GM23248 (cell line): ENCODE measurements around the gene ARHGEF4. TPM values are rescaled to one million over a fixed set of nuclear protein-coding genes. Genes with fewer than 3 reads are reported as not detected.

Experiments
- DNase-seq: peaks from one replicate; pipeline ENCODE4 v3.0.0-alpha.2; 2015
- H2AFZ ChIP-seq: fragments of 200-600 bp; sonication (generic); 2 replicates; pipeline ENCODE4 v1.6.1; 2016; ENCODE audit warnings: antibody characterized with exemption
- H3F3A ChIP-seq: fragments of 200-600 bp; sonication (generic); 2 replicates; pipeline ENCODE4 v1.6.1; 2016; ENCODE audit warnings: mild to moderate bottlenecking, antibody characterized with exemption, mixed run types; ENCODE audit not compliant: insufficient read depth
- H3K27ac ChIP-seq: fragments of 200-600 bp; sonication (generic); 2 replicates; pipeline ENCODE4 v1.5.1; 2016; ENCODE audit warnings: mild to moderate bottlenecking
- H3K27me3 ChIP-seq: fragments of 200-600 bp; sonication (generic); replicated peaks from 2 replicates; pipeline ENCODE4 v1.6.1; 2016; ENCODE audit warnings: mild to moderate bottlenecking; ENCODE audit not compliant: insufficient read depth
- H3K36me3 ChIP-seq: fragments of 200-600 bp; sonication (generic); 2 replicates; pipeline ENCODE4 v1.6.1; 2016; ENCODE audit warnings: low read depth, mild to moderate bottlenecking
- H3K4me1 ChIP-seq: fragments of 200-600 bp; sonication (generic); 2 replicates; pipeline ENCODE4 v1.6.1; 2016; ENCODE audit warnings: mild to moderate bottlenecking; ENCODE audit not compliant: insufficient read depth
- H3K4me2 ChIP-seq: fragments of 200-600 bp; sonication (generic); one replicate; pipeline ENCODE4 v1.6.1; 2016; ENCODE audit warnings: mild to moderate bottlenecking; ENCODE audit not compliant: unreplicated experiment
- H3K4me3 ChIP-seq: fragments of 200-600 bp; sonication (generic); 2 replicates; pipeline ENCODE4 v1.5.1; 2016; ENCODE audit warnings: mild to moderate bottlenecking
- H3K79me2 ChIP-seq: fragments of 200-600 bp; sonication (generic); 2 replicates; pipeline ENCODE4 v1.6.1; 2016; ENCODE audit warnings: mild to moderate bottlenecking; ENCODE audit not compliant: insufficient read depth
- H3K9ac ChIP-seq: fragments of 200-600 bp; sonication (generic); 2 replicates; pipeline ENCODE4 v1.6.1; 2016; ENCODE audit warnings: mild to moderate bottlenecking
- H3K9me2 ChIP-seq: fragments of 200-600 bp; sonication (generic); 2 replicates; pipeline ENCODE4 v1.6.1; 2016; ENCODE audit warnings: mixed run types, mild to moderate bottlenecking, moderate library complexity; ENCODE audit not compliant: insufficient read depth
- H3K9me3 ChIP-seq: fragments of 200-600 bp; sonication (generic); one replicate; pipeline ENCODE4 v1.6.1; 2017; ENCODE audit warnings: low read depth
- H4K20me1 ChIP-seq: fragments of 200-600 bp; sonication (generic); 2 replicates; pipeline ENCODE4 v1.6.0; 2016; ENCODE audit not compliant: insufficient read depth
- EZH2 ChIP-seq: fragments of 200-600 bp; sonication (generic); IDR thresholded peaks from 2 replicates; pipeline ENCODE4 v1.6.1; 2018; ENCODE audit warnings: antibody characterized with exemption, mild to moderate bottlenecking; ENCODE audit not compliant: insufficient read depth, poor library complexity, severe bottlenecking
- EZH2phosphoT487 ChIP-seq: fragments of 200-600 bp; sonication (generic); IDR thresholded peaks from 2 replicates; pipeline ENCODE4 v1.6.1; 2018; ENCODE audit warnings: antibody characterized with exemption, moderate library complexity, mild to moderate bottlenecking, low read depth; ENCODE audit not compliant: insufficient read depth
- WGBS, 2 experiments: methylation state at CpG; one replicate each; pipeline ENCODE4 v1.1.6; 2015 to 2017; ENCODE audit warnings: low lambda C conversion rate in 2 of 2, low coverage in 1 of 2; ENCODE audit errors: missing lambda C conversion rate in 2 of 2; 5-methylcytosine and 5-hydroxymethylcytosine counted together
- in situ Hi-C: fragments of 300-500 bp; cut with MboI; formaldehyde crosslinking; loops from 2 replicates; pipeline ENCODE4 v1.15.0; 2020
- polyA plus RNA-seq: library from polyadenylated mRNA; unstranded; fragments of >200 nt; fragmentation: Nextera tagmentation; extraction: Ambion mirVana; gene quantifications from 2 replicates; pipeline ENCODE4 v1.2.1, GENCODE V29; 2016
- total RNA-seq: library from RNA; depleted of rRNA; stranded (reverse); fragments of >200 nt; shearing (Covaris generic); gene quantifications from 2 replicates; pipeline ENCODE4 v1.2.3, GENCODE V29; 2014

The ARHGEF4 gene
- total and polyA plus RNA-seq, 2 experiments from 2014 or later = 7.4 to 26.0 TPM

GRCh38 chr2:131046028-131046917 is 209.6 kb downstream of the ARHGEF4 start:
- no peak for TF ChIP-seq EZH2
- TF ChIP-seq EZH2phosphoT487 = no peak
- no peaks in the 10 kb centered on the region for H3K9me2 ChIP-seq
- no peak overlapping the region for H3K27ac ChIP-seq
- no peak overlapping the region for H3K9ac ChIP-seq
- no peak overlapping the region for H3K4me2 ChIP-seq
- no peaks in the 10 kb centered on the region for H3K9me3 ChIP-seq
- H3K27me3 ChIP-seq = no peaks in the 10 kb centered on the region
- no peak overlapping the region for H2AFZ ChIP-seq
- 83% methylated on average over 29 to 32 of the region's 32 CpGs for WGBS, 2 experiments
- H4K20me1 ChIP-seq = no peaks in the 10 kb centered on the region
- H3K79me2 ChIP-seq = peaks cover 19% of the 10 kb centered on the region
- peaks cover 5% of the 10 kb centered on the region; the same call in 1 of the 2 replicates for H3F3A ChIP-seq
- H3K4me3 ChIP-seq = no peak overlapping the region
- peaks cover 2% of the 10 kb centered on the region; the same call in 1 of the 2 replicates for H3K4me1 ChIP-seq
- in situ Hi-C loops = no loop called here
- peaks cover 24% of the 10 kb centered on the region; the same call in 1 of the 2 replicates for H3K36me3 ChIP-seq
- no peak for DNase-seq

GRCh38 chr2:131046918-131047652 is 210.4 kb downstream of the ARHGEF4 start:
- no peak overlapping the region for H2AFZ ChIP-seq
- no peaks in the 10 kb centered on the region for H4K20me1 ChIP-seq
- no peak overlapping the region for H3K4me2 ChIP-seq
- H3K79me2 ChIP-seq = peaks cover 27% of the 10 kb centered on the region
- in situ Hi-C loops = no loop called here
- no peak overlapping the region for H3K4me3 ChIP-seq
- DNase-seq = no peak
- WGBS, 2 experiments = 88 to 89% methylated on average over 18 of the region's 18 CpGs
- peaks cover 31% of the 10 kb centered on the region; the same call in 1 of the 2 replicates for H3K36me3 ChIP-seq
- no peak overlapping the region for H3K27ac ChIP-seq
- H3K9ac ChIP-seq = no peak overlapping the region
- H3K9me2 ChIP-seq = no peaks in the 10 kb centered on the region
- peaks cover 5% of the 10 kb centered on the region; the same call in 1 of the 2 replicates for H3F3A ChIP-seq
- no peaks in the 10 kb centered on the region for H3K27me3 ChIP-seq
- TF ChIP-seq EZH2 = no peak
- no peak for TF ChIP-seq EZH2phosphoT487
- peaks cover 2% of the 10 kb centered on the region; the same call in 1 of the 2 replicates for H3K4me1 ChIP-seq
- H3K9me3 ChIP-seq = no peaks in the 10 kb centered on the region

GRCh38 chr2:131047920-131048560 is 211.3 kb downstream of the ARHGEF4 start:
- Histone ChIP-seq H3K27me3 (no peaks in the 10 kb centered on the region), H3K79me2 (peaks cover 37% of the 10 kb centered on the region), H3K9me3 (no peaks in the 10 kb centered on the region), H3K9me2 (no peaks in the 10 kb centered on the region), H3K27ac (no peak overlapping the region), H3K4me2 (no peak overlapping the region), H3K4me1 (no peaks in the 10 kb centered on the region), H3K4me3 (no peak overlapping the region), H2AFZ (no peak overlapping the region), H3F3A (peaks cover 5% of the 10 kb centered on the region; the same call in 1 of the 2 replicates), H3K36me3 (peaks cover 34% of the 10 kb centered on the region; the same call in 1 of the 2 replicates), H4K20me1 (no peaks in the 10 kb centered on the region), H3K9ac (no peak overlapping the region)
- TF ChIP-seq EZH2 (no peak), EZH2phosphoT487 (no peak)
- no peak for DNase-seq
- 79 to 84% methylated on average over 11 of the region's 11 CpGs for WGBS, 2 experiments
- in situ Hi-C loops = no loop called here

- H3K9me3 ChIP-seq = no peaks in the 10 kb centered on the region
- H3F3A ChIP-seq = peaks cover 5% of the 10 kb centered on the region; the same call in 1 of the 2 replicates
- H3K9ac ChIP-seq = no peak overlapping the region
- peaks cover 43% of the 10 kb centered on the region for H3K79me2 ChIP-seq
- in situ Hi-C loops = no loop called here
- 95 to 98% methylated on average over 6 of the region's 6 CpGs for WGBS, 2 experiments
- no peaks in the 10 kb centered on the region for H4K20me1 ChIP-seq
- no peak overlapping the region for H2AFZ ChIP-seq
- no peaks in the 10 kb centered on the region for H3K4me1 ChIP-seq
- TF ChIP-seq EZH2 (no peak), EZH2phosphoT487 (no peak)
- H3K4me3 ChIP-seq = no peak overlapping the region
- peaks cover 40% of the 10 kb centered on the region; the same call in 1 of the 2 replicates for H3K36me3 ChIP-seq
- no peak for DNase-seq
- no peaks in the 10 kb centered on the region for H3K27me3 ChIP-seq
- no peak overlapping the region for H3K27ac ChIP-seq
- no peak overlapping the region for H3K4me2 ChIP-seq
- H3K9me2 ChIP-seq = no peaks in the 10 kb centered on the region
Measured at GRCh38 chr2:131048641-131049040, 211.9 kb downstream of the ARHGEF4 start.
